Measurements from ENCODE around the gene KLHL25. TPM values are rescaled to one million over a fixed set of nuclear protein-coding genes. Genes with fewer than 3 reads are reported as not detected.

KLHL25 gene
- total and polyA plus RNA-seq, 2 of the 8 experiments (the other 6 are each of a cell fraction or from before 2014, with no cell fraction given): 16.5 to 22.0 TPM

GRCh38 chr15:85718981-85719380, 75.7 kb downstream of the KLHL25 start (continued):
- TF ChIP-seq NANOG (IDR thresholded peaks at IDR 0.05; ENCODE audit: insufficient read depth, low read depth, low read length, poor library complexity, severe bottlenecking) (no peak), POLR2AphosphoS5 (IDR thresholded peaks at IDR 0.05; ENCODE audit: low read depth, low read length) (no peak), NRF1 (IDR thresholded peaks at IDR 0.05; ENCODE audit: low read depth, low read length) (no peak), ASH2L (IDR thresholded peaks at IDR 0.05; ENCODE audit: low read length) (no peak), GTF2F1 (IDR thresholded peaks at IDR 0.05; ENCODE audit: borderline replicate concordance, low read depth, low read length) (no peak), SP1 (IDR thresholded peaks at IDR 0.05; ENCODE audit: low read depth, low read length) (no peak)
- TF ChIP-seq, protein P1, sequence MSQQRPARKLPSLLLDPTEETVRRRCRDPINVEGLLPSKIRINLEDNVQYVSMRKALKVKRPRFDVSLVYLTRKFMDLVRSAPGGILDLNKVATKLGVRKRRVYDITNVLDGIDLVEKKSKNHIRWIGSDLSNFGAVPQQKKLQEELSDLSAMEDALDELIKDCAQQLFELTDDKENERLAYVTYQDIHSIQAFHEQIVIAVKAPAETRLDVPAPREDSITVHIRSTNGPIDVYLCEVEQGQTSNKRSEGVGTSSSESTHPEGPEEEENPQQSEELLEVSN (IDR thresholded peaks at IDR 0.05): no peak
